H9 (cell line): ENCODE data around the gene AGT. TPM values are rescaled to one million over a fixed set of nuclear protein-coding genes. Genes with fewer than 3 reads are reported as not detected.

ENCODE experiments used
- DNase-seq: peaks from one replicate; pipeline ENCODE4 v3.0.0-alpha.2; 2017
- H2AFZ ChIP-seq: one replicate; pipeline ENCODE4 v1.6.1; 2013; ENCODE audit warnings: mild to moderate bottlenecking, low read length, control low read depth, moderate library complexity
- H2AK5ac ChIP-seq: 2 replicates; pipeline ENCODE4 v1.6.1; 2013; ENCODE audit warnings: low read length, control low read depth, mixed read lengths; ENCODE audit not compliant: insufficient read length
- H2BK120ac ChIP-seq: one replicate; pipeline ENCODE4 v1.6.1; 2013; ENCODE audit warnings: low read depth, mild to moderate bottlenecking, low read length, control low read depth, inconsistent platforms; ENCODE audit not compliant: poor library complexity, severe bottlenecking
- H2BK12ac ChIP-seq: 2 replicates; pipeline ENCODE4 v1.6.1; 2013; ENCODE audit warnings: low read length, control low read depth, mixed read lengths, low read depth; ENCODE audit not compliant: insufficient read length
- H2BK15ac ChIP-seq: 2 replicates; pipeline ENCODE4 v1.6.1; 2013; ENCODE audit warnings: low read depth, low read length, control low read depth
- H2BK20ac ChIP-seq: one replicate; pipeline ENCODE4 v1.6.1; 2013; ENCODE audit warnings: low read depth, mild to moderate bottlenecking, low read length, control low read depth, inconsistent platforms; ENCODE audit not compliant: poor library complexity, severe bottlenecking
- H2BK5ac ChIP-seq: 2 replicates; pipeline ENCODE4 v1.6.1; 2013; ENCODE audit warnings: low read length, control low read depth, mixed read lengths; ENCODE audit not compliant: insufficient read length
- H3K14ac ChIP-seq: 2 replicates; pipeline ENCODE4 v1.6.1; 2013; ENCODE audit warnings: low read length, control low read depth; ENCODE audit not compliant: insufficient read depth
- H3K18ac ChIP-seq: 2 replicates; pipeline ENCODE4 v1.6.1; 2013; ENCODE audit warnings: low read depth, mild to moderate bottlenecking, mixed read lengths, low read length, control low read depth; ENCODE audit not compliant: insufficient read length
- H3K23ac ChIP-seq: 2 replicates; pipeline ENCODE4 v1.6.1; 2013; ENCODE audit warnings: low read length, control low read depth, mixed read lengths, low read depth; ENCODE audit not compliant: insufficient read length
- H3K23me2 ChIP-seq: 2 replicates; pipeline ENCODE4 v1.6.1; 2013; ENCODE audit warnings: low read depth, mild to moderate bottlenecking, mixed read lengths, low read length, control low read depth; ENCODE audit not compliant: insufficient read length, poor library complexity, severe bottlenecking
- H3K27ac ChIP-seq: 2 replicates; pipeline ENCODE4 v1.5.1; 2013; ENCODE audit warnings: low read length, control low read depth, mixed read lengths, low read depth; ENCODE audit not compliant: insufficient read length
- H3K27me3 ChIP-seq: 2 replicates; pipeline ENCODE4 v1.6.1; 2013; ENCODE audit warnings: low read length, control low read depth, inconsistent platforms; ENCODE audit not compliant: insufficient read depth
- H3K4ac ChIP-seq: 2 replicates; pipeline ENCODE4 v1.6.1; 2013; ENCODE audit warnings: low read depth, mild to moderate bottlenecking, control low read depth, inconsistent platforms, low read length, moderate library complexity
- H3K4me1 ChIP-seq: 2 replicates; pipeline ENCODE4 v1.6.1; 2013; ENCODE audit warnings: low read length, control low read depth, inconsistent platforms; ENCODE audit not compliant: insufficient read depth
- H3K4me2 ChIP-seq: 2 replicates; pipeline ENCODE4 v1.6.1; 2013; ENCODE audit warnings: low read length, control low read depth, mixed read lengths; ENCODE audit not compliant: insufficient read length, insufficient read depth
- H3K56ac ChIP-seq: 2 replicates; pipeline ENCODE4 v1.6.1; 2013; ENCODE audit warnings: low read depth, mild to moderate bottlenecking, mixed read lengths, low read length, control low read depth; ENCODE audit not compliant: insufficient read length
- H3K79me1 ChIP-seq: 2 replicates; pipeline ENCODE4 v1.6.1; 2013; ENCODE audit warnings: low read depth, mild to moderate bottlenecking, moderate library complexity, low read length, control low read depth, inconsistent platforms; ENCODE audit not compliant: insufficient read depth, poor library complexity, severe bottlenecking
- H3K79me2 ChIP-seq: 2 replicates; pipeline ENCODE4 v1.6.1; 2013; ENCODE audit warnings: low read length, control low read depth, inconsistent platforms; ENCODE audit not compliant: insufficient read depth
- H3K9ac ChIP-seq: 2 replicates; pipeline ENCODE4 v1.6.1; 2013; ENCODE audit warnings: low read length, control low read depth, mixed read lengths; ENCODE audit not compliant: insufficient read length; ENCODE audit errors: extremely low read depth
- H3K9me3 ChIP-seq: one replicate; pipeline ENCODE4 v1.6.1; 2013; ENCODE audit warnings: low read depth, low read length, inconsistent platforms; ENCODE audit not compliant: control insufficient read depth
- H3T11ph ChIP-seq: one replicate; pipeline ENCODE4 v1.6.1; 2013; ENCODE audit warnings: mild to moderate bottlenecking, low read length, control low read depth, inconsistent platforms
- H4K20me1 ChIP-seq: one replicate; pipeline ENCODE4 v1.6.1; 2013; ENCODE audit not compliant: control insufficient read depth, insufficient read length, insufficient read depth
- H4K5ac ChIP-seq: 2 replicates; pipeline ENCODE4 v1.6.1; 2013; ENCODE audit warnings: low read depth, mild to moderate bottlenecking, mixed read lengths, low read length, control low read depth; ENCODE audit not compliant: insufficient read length
- H4K8ac ChIP-seq: replicated peaks from 2 replicates; pipeline ENCODE4 v1.6.1; 2013; ENCODE audit warnings: low read length, control low read depth, mixed read lengths, low read depth; ENCODE audit not compliant: insufficient read length
- H4K91ac ChIP-seq: 2 replicates; pipeline ENCODE4 v1.6.1; 2013; ENCODE audit warnings: low read depth, mild to moderate bottlenecking, moderate library complexity, mixed read lengths, low read length, control low read depth; ENCODE audit not compliant: insufficient read length
- H3K27ac Mint-ChIP-seq, 3 experiments: 2 replicates in 2 of 3; 3 replicates in 1 of 3; pipeline ENCODE4 v1.8.0; 2020 to 2021; ENCODE audit warnings: mixed read lengths in 3 of 3, mild to moderate bottlenecking in 1 of 3, moderate library complexity in 1 of 3
- H3K27me3 Mint-ChIP-seq: 2 replicates; pipeline ENCODE4 v1.8.0; 2021; ENCODE audit warnings: low read depth, mild to moderate bottlenecking, moderate library complexity, mixed read lengths
- H3K36me3 Mint-ChIP-seq, 3 experiments: 2 replicates in 2 of 3; 3 replicates in 1 of 3; pipeline ENCODE4 v1.8.0; 2020 to 2021; ENCODE audit warnings: low read depth in 3 of 3, mixed read lengths in 3 of 3; ENCODE audit not compliant: insufficient read depth in 1 of 3
- H3K4me1 Mint-ChIP-seq, 2 experiments: 2 replicates each; pipeline ENCODE4 v1.8.0; 2020; ENCODE audit warnings: mixed read lengths in 2 of 2
- H3K4me3 Mint-ChIP-seq, 2 experiments: 2 replicates in 1 of 2; 3 replicates in 1 of 2; pipeline ENCODE4 v1.8.0; 2020 to 2021; ENCODE audit warnings: mild to moderate bottlenecking in 2 of 2, mixed read lengths in 2 of 2, moderate library complexity in 1 of 2
- H3K9me3 Mint-ChIP-seq, 2 experiments: 2 replicates in 1 of 2; 3 replicates in 1 of 2; pipeline ENCODE4 v1.8.0; 2020; ENCODE audit warnings: mild to moderate bottlenecking in 2 of 2, mixed read lengths in 2 of 2, moderate library complexity in 1 of 2
- WGBS: extraction: QIAGEN DNeasy Blood & Tissue Kit; methylation state at CpG from one replicate; pipeline ENCODE4 v1.1.7; 2013; ENCODE audit warnings: missing lambda C conversion rate, low lambda C conversion rate, mixed read lengths; ENCODE audit not compliant: insufficient read length; ENCODE audit errors: extremely low coverage; 5-methylcytosine and 5-hydroxymethylcytosine counted together
- total RNA-seq: library from RNA; stranded (reverse); gene quantifications from 2 replicates; pipeline ENCODE4 v1.2.1, GENCODE V29; 2021
- TF ChIP-seq, protein P1 (sequence below): fragments of 200-600 bp; sonication (generic); conservative IDR thresholded peaks from 3 replicates; pipeline ENCODE4 v1.8.0; 2021; ENCODE audit warnings: antibody characterized with exemption, mild to moderate bottlenecking

The AGT gene
- total RNA-seq, 1 experiment from 2014 or later: not detected

DNA sequence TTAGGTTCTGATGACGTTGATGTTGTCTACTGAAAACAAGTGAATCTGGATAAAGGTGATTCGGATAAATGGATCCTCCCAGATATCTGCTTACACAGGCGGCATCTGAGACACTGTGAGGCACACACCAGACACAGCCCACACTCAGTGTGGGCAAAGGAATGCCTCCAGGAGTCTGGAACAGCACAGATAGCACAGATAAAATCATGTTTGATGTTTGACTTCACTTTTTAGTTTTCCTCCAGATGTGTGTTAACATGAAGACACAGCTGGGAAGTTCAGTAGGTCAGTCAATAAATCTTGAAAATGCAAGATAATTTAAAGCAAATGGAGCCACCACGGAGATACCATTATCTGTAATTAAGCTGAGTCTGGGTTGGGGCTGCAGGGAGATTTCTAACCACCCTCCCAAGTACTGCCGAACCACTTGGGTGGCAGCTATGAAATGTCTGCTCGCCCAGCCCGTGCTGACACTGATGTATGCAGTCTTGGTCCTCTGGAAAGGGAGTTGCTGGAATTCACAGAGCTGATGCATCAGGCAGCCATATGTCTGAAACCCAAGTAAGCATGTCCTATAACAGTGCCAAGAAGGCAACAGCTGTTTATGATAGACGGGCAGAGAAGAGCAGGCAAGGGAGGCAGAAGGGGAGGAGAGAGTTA lies 44.9 kb upstream of the AGT start:
- WGBS: no CpG with 5 or more reads among the region's 8 CpGs
- H3K27ac Mint-ChIP-seq: no peak overlapping the region

More for the DNA sequence above, 44.9 kb upstream of the AGT start:
- no peaks in the 10 kb centered on the region for H3K27me3 ChIP-seq
- no peak overlapping the region for H2AK5ac ChIP-seq
- H3K56ac ChIP-seq: no peak overlapping the region
- H3K18ac ChIP-seq: no peak overlapping the region
- H3K23ac ChIP-seq: no peak overlapping the region
- DNase-seq: no peak
- H2BK12ac ChIP-seq: no peak overlapping the region
- H3T11ph ChIP-seq: no peak overlapping the region
- no peak overlapping the region for H2BK120ac ChIP-seq
- H3K27me3 Mint-ChIP-seq: peaks cover 40% of the 10 kb centered on the region
- H3K9me3 Mint-ChIP-seq: no peaks in the 10 kb centered on the region
- TF ChIP-seq, protein P1, sequence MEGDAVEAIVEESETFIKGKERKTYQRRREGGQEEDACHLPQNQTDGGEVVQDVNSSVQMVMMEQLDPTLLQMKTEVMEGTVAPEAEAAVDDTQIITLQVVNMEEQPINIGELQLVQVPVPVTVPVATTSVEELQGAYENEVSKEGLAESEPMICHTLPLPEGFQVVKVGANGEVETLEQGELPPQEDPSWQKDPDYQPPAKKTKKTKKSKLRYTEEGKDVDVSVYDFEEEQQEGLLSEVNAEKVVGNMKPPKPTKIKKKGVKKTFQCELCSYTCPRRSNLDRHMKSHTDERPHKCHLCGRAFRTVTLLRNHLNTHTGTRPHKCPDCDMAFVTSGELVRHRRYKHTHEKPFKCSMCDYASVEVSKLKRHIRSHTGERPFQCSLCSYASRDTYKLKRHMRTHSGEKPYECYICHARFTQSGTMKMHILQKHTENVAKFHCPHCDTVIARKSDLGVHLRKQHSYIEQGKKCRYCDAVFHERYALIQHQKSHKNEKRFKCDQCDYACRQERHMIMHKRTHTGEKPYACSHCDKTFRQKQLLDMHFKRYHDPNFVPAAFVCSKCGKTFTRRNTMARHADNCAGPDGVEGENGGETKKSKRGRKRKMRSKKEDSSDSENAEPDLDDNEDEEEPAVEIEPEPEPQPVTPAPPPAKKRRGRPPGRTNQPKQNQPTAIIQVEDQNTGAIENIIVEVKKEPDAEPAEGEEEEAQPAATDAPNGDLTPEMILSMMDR: no peak
- no peaks in the 10 kb centered on the region for H3K79me2 ChIP-seq
- H3K27ac ChIP-seq: no peak overlapping the region
- H2AFZ ChIP-seq: no peak overlapping the region
- H3K4me2 ChIP-seq: no peak overlapping the region
- H3K79me1 ChIP-seq: no peaks in the 10 kb centered on the region
- peaks cover under 1 to 6% of the 10 kb centered on the region in 2 experiments; a peak in 3 of 4 replicates for H3K4me1 Mint-ChIP-seq
- H4K20me1 ChIP-seq: no peaks in the 10 kb centered on the region
- no peak overlapping the region for H3K4ac ChIP-seq
- H3K4me1 ChIP-seq: no peaks in the 10 kb centered on the region
- H4K5ac ChIP-seq: no peak overlapping the region
- H2BK15ac ChIP-seq: no peak overlapping the region
- no peak overlapping the region for H4K8ac ChIP-seq
- no peak overlapping the region for H4K91ac ChIP-seq
- no peaks in the 10 kb centered on the region for H3K9me3 ChIP-seq
- H3K14ac ChIP-seq: no peak overlapping the region
- no peak overlapping the region for H3K9ac ChIP-seq
- H3K36me3 Mint-ChIP-seq: no peaks in the 10 kb centered on the region; a peak in 1 of 7 replicates
- no peak overlapping the region for H2BK5ac ChIP-seq
- H3K23me2 ChIP-seq: no peaks in the 10 kb centered on the region
- no peak overlapping the region for H3K4me3 Mint-ChIP-seq
- H2BK20ac ChIP-seq: no peak overlapping the region
